K562 (cell line): ENCODE results near the gene MKNK1.

ENCODE experiments used
- CBX5 ChIP-seq: IDR thresholded peaks from 2 replicates; pipeline ENCODE4 v1.6.1; 2014; ENCODE audit warnings: low read depth, borderline replicate concordance
- MAFK ChIP-seq: IDR thresholded peaks from 2 replicates; pipeline ENCODE4 v1.6.1; 2011; ENCODE audit warnings: low read length, improper control_type of control experiment
- SFPQ ChIP-seq: fragments of 200-400 bp; formaldehyde crosslinking; IDR thresholded peaks from 2 replicates; pipeline ENCODE4 v1.6.1; 2017; ENCODE audit warnings: mild to moderate bottlenecking, low read depth, low read length, moderate library complexity
- SMARCA4 ChIP-seq: fragments of 450-650 bp; IDR thresholded peaks from 2 replicates; pipeline ENCODE4 v1.6.1; 2016
- SREBF2 ChIP-seq: sonication (generic); formaldehyde crosslinking; IDR thresholded peaks from 2 replicates; pipeline ENCODE4 v1.4.0; 2020; ENCODE audit warnings: mild to moderate bottlenecking, missing genetic modification reagents
- STAT5B ChIP-seq: fragments of 250-450 bp; sonication (Bioruptor Pico); IDR thresholded peaks from 2 replicates; pipeline ENCODE4 v1.8.0; 2021; ENCODE audit warnings: mild to moderate bottlenecking, inconsistent platforms
- TEAD2 ChIP-seq: fragments of 450-650 bp; IDR thresholded peaks from 2 replicates; pipeline ENCODE4 v1.6.1; 2016; ENCODE audit warnings: missing genetic modification characterization, control low read depth, missing compliant biosample characterization
- ZBTB7A ChIP-seq: IDR thresholded peaks from 2 replicates; pipeline ENCODE4 v1.6.1; 2011; ENCODE audit warnings: low read depth, mild to moderate bottlenecking, low read length, moderate library complexity, borderline replicate concordance; ENCODE audit not compliant: control insufficient read depth
- ZNF274 ChIP-seq: IDR thresholded peaks from 2 replicates; pipeline ENCODE4 v1.6.1; 2011; ENCODE audit warnings: low read depth, mild to moderate bottlenecking, low read length, moderate library complexity, borderline replicate concordance
- ZNF318 ChIP-seq, 2 experiments: fragments of 450-650 bp; IDR thresholded peaks; 2 replicates each; pipeline ENCODE4 v1.6.1; 2016; ENCODE audit warnings: mild to moderate bottlenecking in 2 of 2, borderline replicate concordance in 1 of 2, low read depth in 1 of 2, moderate library complexity in 1 of 2
- ZNF668 ChIP-seq: fragments of 250-450 bp; sonication (Bioruptor Pico); IDR thresholded peaks from 2 replicates; pipeline ENCODE4 v1.8.0; 2022; ENCODE audit warnings: mild to moderate bottlenecking, inconsistent platforms

- TF ChIP-seq ZBTB7A (no peak), SMARCA4 (no peak), SREBF2 (CRISPR knock-in tag) (no peak), MAFK (no peak), ZNF668 (CRISPR knock-in tag) (no peak), STAT5B (CRISPR knock-in tag) (no peak), ZNF274 (no peak), ZNF318 (IDR thresholded peaks at IDR 0.05; ENCODE audit: borderline replicate concordance in 1 of 2, low read depth in 1 of 2) (no peak), TEAD2 (no peak), CBX5 (no peak), SFPQ (no peak)
Observed at GRCh38 chr1:46652321-46653100, 48.4 kb upstream of the MKNK1 start.
